ENCODE data around the gene POU3F3. TPM values are rescaled to one million over a fixed set of nuclear protein-coding genes. Genes with fewer than 3 reads are reported as not detected.

The POU3F3 gene
- total RNA-seq, 1 donor from 2014 or later = not detected

GRCh38 chr2:104846786-104847585 lies 6.9 kb upstream of the POU3F3 start:
- ATAC-seq (no peak), DNase-seq (ENCODE audit: low spot score) (no peak)

- DNase-seq (ENCODE audit: low spot score) (no peak), ATAC-seq (no peak)
Observed at GRCh38 chr2:104847586-104848160, 6.2 kb upstream of the POU3F3 start.

GRCh38 chr2:104848526-104848925 lies 5.4 kb upstream of the POU3F3 start:
- DNase-seq (ENCODE audit: low spot score) (no peak), ATAC-seq (no peak)

- ATAC-seq (no peak), DNase-seq (ENCODE audit: low spot score) (no peak)
Observed at GRCh38 chr2:104849101-104849500, 4.8 kb upstream of the POU3F3 start.

GRCh38 chr2:104849618-104850141 lies 4.2 kb upstream of the POU3F3 start:
- peak; percentile 82 for ATAC-seq
- no peak for DNase-seq (ENCODE audit: low spot score)

- DNase-seq (ENCODE audit: low spot score) (no peak), ATAC-seq (no peak)
Observed at GRCh38 chr2:104850361-104851290, 3.3 kb upstream of the POU3F3 start.

GRCh38 chr2:104851291-104852089 lies 2.4 kb upstream of the POU3F3 start:
- DNase-seq (ENCODE audit: low spot score) = no peak

GRCh38 chr2:104852090-104852666 lies 1.7 kb upstream of the POU3F3 start:
- ATAC-seq (peak; percentile 57), DNase-seq (ENCODE audit: low spot score) (no peak)

More at GRCh38 chr2:104851291-104852089, 2.4 kb upstream of the POU3F3 start:
- ATAC-seq = no peak

- DNase-seq (ENCODE audit: low spot score) (no peak), ATAC-seq (no peak)
Observed at GRCh38 chr2:104854498-104855220, 744 bp downstream of the POU3F3 start.

GRCh38 chr2:104855221-104856085 lies 1.5 kb downstream of the POU3F3 start:
- no peak for ATAC-seq
- no peak for DNase-seq (ENCODE audit: low spot score)

GRCh38 chr2:104856086-104856972 lies 2.4 kb downstream of the POU3F3 start:
- no peak for ATAC-seq
- DNase-seq (ENCODE audit: low spot score) = no peak

GRCh38 chr2:104856973-104857261 lies 3.0 kb downstream of the POU3F3 start:
- ATAC-seq (no peak), DNase-seq (ENCODE audit: low spot score) (no peak)

- no peak for DNase-seq (ENCODE audit: low spot score)
Observed at GRCh38 chr2:104857262-104858005, 3.5 kb downstream of the POU3F3 start.

GRCh38 chr2:104858006-104858978 lies 4.4 kb downstream of the POU3F3 start:
- no peak for DNase-seq (ENCODE audit: low spot score)
- ATAC-seq = no peak

More at GRCh38 chr2:104857262-104858005, 3.5 kb downstream of the POU3F3 start:
- no peak for ATAC-seq

- ATAC-seq = no peak
- no peak for DNase-seq (ENCODE audit: low spot score)
Observed at GRCh38 chr2:104859291-104859765, 5.4 kb downstream of the POU3F3 start.
